ENCODE results near the gene KANSL1.
A peak's percentile ranks its signal among the peaks of the same experiment; 100 is the strongest.
"Not testable (repeated sequence)": the region's sequence is repeated elsewhere in the genome, so short reads cannot be mapped to it uniquely, and the experiment has no call there.

KANSL1 gene

DNA sequence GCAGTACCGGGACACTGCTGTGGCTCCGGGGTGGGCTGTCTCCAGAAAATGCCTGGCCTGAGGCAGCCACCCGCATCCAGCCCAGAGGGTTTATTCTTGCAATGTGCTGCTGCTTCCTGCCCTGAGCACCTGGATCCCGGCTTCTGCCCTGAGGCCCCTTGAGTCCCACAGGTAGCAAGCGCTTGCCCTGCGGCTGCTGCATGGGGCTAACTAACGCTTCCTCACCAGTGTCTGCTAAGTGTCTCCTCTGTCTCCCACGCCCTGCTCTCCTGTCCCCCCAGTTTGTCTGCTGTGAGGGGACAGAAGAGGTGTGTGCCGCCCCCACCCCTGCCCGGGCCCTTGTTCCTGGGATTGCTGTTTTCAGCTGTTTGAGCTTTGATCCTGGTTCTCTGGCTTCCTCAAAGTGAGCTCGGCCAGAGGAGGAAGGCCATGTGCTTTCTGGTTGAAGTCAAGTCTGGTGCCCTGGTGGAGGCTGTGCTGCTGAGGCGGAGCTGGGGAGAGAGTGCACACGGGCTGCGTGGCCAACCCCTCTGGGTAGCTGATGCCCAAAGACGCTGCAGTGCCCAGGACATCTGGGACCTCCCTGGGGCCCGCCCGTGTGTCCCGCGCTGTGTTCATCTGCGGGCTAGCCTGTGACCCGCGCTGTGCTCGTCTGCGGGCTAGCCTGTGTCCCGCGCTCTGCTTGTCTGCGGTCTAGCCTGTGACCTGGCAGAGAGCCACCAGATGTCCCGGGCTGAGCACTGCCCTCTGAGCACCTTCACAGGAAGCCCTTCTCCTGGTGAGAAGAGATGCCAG lies 181.3 kb downstream of the KANSL1 start:
- DNase-seq, result no peak

DNA sequence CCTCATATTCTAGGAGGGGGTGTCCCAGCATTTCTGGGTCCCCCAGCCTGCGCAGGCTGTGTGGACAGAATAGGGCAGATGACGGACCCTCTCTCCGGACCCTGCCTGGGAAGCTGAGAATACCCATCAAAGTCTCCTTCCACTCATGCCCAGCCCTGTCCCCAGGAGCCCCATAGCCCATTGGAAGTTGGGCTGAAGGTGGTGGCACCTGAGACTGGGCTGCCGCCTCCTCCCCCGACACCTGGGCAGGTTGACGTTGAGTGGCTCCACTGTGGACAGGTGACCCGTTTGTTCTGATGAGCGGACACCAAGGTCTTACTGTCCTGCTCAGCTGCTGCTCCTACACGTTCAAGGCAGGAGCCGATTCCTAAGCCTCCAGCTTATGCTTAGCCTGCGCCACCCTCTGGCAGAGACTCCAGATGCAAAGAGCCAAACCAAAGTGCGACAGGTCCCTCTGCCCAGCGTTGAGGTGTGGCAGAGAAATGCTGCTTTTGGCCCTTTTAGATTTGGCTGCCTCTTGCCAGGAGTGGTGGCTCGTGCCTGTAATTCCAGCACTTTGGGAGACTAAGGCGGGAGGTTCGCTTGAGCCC lies 182.5 kb downstream of the KANSL1 start:
- no peak for DNase-seq

DNA sequence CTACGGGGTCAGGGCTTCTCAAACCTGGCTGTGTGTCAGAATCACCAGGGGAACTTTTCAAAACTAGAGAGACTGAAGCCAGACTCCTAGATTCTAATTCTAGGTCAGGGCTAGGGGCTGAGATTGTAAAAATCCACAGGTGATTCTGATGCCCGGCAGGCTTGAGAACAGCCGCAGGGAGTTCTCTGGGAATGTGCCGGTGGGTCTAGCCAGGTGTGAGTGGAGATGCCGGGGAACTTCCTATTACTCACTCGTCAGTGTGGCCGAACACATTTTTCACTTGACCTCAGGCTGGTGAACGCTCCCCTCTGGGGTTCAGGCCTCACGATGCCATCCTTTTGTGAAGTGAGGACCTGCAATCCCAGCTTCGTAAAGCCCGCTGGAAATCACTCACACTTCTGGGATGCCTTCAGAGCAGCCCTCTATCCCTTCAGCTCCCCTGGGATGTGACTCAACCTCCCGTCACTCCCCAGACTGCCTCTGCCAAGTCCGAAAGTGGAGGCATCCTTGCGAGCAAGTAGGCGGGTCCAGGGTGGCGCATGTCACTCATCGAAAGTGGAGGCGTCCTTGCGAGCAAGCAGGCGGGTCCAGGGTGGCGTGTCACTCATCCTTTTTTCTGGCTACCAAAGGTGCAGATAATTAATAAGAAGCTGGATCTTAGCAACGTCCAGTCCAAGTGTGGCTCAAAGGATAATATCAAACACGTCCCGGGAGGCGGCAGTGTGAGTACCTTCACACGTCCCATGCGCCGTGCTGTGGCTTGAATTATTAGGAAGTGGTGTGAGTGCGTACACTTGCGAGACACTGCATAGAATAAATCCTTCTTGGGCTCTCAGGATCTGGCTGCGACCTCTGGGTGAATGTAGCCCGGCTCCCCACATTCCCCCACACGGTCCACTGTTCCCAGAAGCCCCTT lies 183.3 kb downstream of the KANSL1 start:
- no peak for DNase-seq

DNA sequence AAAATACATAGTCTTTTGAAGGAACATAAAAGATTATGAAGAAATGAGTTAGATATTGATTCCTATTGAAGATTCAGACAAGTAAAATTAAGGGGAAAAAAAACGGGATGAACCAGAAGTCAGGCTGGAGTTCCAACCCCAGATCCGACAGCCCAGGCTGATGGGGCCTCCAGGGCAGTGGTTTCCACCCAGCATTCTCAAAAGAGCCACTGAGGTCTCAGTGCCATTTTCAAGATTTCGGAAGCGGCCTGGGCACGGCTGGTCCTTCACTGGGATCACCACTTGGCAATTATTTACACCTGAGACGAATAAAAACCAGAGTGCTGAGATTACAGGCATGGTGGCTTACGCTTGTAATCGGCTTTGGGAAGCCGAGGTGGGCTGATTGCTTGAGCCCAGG lies 184.6 kb downstream of the KANSL1 start:
- DNase-seq, result no peak

DNA sequence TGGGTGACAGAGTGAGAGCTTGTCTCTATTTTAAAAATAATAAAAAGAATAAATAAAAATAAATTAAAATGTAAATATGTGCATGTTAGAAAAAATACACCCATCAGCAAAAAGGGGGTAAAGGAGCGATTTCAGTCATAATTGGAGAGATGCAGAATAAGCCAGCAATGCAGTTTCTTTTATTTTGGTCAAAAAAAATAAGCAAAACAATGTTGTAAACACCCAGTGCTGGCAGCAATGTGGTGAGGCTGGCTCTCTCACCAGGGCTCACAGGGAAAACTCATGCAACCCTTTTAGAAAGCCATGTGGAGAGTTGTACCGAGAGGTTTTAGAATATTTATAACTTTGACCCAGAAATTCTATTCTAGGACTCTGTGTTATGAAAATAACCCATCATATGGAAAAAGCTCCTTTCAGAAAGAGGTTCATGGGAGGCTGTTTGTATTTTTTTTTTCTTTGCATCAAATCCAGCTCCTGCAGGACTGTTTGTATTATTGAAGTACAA lies 185.7 kb downstream of the KANSL1 start:
- no peak for DNase-seq

DNA sequence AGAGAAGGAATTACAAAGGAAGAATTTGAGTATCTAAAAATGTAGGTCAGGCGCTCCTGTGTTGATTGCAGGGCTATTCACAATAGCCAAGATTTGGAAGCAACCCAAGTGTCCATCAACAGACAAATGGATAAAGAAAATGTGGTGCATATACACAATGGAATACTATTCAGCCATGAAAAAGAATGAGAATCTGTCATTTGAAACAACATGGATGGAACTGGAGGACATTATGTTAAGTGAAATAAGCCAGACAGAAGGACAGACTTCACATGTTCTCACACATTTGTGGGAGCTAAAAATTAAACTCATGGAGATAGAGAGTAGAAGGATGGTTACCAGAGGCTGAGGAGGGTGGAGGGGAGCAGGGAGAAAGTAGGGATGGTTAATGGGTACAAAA lies 187.1 kb downstream of the KANSL1 start:
- not testable (repeated sequence) for DNase-seq

DNA sequence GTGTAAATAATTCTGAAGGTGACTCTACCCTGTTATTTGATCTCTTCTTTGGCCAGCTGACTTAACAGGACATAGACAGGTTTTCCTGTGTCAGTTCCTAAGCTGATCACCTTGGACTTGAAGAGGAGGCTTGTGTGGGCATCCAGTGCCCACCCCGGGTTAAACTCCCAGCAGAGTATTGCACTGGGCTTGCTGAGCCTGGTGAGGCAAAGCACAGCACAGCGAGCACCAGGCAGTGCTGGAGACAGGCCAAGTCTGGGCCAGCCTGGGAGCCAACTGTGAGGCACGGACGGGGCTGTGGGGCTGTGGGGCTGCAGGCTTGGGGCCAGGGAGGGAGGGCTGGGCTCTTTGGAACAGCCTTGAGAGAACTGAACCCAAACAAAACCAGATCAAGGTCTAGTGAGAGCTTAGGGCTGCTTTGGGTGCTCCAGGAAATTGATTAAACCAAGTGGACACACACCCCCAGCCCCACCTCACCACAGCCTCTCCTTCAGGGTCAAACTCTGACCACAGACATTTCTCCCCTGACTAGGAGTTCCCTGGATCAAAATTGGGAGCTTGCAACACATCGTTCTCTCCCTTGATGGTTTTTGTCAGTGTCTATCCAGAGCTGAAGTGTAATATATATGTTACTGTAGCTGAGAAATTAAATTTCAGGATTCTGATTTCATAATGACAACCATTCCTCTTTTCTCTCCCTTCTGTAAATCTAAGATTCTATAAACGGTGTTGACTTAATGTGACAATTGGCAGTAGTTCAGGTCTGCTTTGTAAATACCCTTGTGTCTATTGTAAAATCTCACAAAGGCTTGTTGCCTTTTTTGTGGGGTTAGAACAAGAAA lies 189.1 kb downstream of the KANSL1 start:
- DNase-seq, result no peak

DNA sequence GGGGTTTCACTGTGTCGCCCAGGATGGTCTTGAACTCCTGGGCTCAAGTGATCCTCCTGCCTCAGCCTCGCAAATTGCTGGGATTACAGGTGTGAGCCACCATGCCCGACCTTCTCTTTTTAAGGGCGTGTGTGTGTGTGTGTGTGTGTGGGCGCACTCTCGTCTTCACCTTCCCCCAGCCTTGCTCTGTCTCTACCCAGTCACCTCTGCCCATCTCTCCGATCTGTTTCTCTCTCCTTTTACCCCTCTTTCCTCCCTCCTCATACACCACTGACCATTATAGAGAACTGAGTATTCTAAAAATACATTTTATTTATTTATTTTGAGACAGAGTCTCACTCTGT lies 190.3 kb downstream of the KANSL1 start:
- no peak for DNase-seq

DNA sequence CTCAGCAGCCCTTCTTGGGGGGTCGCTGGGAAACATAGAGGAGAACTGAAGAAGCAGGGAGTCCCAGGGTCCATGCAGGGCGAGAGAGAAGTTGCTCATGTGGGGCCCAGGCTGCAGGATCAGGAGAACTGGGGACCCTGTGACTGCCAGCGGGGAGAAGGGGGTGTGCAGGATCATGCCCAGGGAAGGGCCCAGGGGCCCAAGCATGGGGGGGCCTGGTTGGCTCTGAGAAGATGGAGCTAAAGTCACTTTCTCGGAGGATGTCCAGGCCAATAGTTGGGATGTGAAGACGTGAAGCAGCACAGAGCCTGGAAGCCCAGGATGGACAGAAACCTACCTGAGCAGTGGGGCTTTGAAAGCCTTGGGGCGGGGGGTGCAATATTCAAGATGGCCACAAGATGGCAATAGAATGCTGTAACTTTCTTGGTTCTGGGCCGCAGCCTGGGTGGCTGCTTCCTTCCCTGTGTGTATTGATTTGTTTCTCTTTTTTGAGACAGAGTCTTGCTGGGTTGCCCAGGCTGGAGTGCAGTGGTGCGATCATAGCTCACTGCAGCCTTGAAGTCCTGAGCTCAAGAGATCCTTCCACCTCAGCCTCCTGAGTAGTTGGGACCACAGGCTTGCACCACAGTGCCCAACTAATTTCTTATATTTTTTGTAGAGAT lies 190.8 kb downstream of the KANSL1 start:
- peak; percentile 75 to 81 for DNase-seq

DNA sequence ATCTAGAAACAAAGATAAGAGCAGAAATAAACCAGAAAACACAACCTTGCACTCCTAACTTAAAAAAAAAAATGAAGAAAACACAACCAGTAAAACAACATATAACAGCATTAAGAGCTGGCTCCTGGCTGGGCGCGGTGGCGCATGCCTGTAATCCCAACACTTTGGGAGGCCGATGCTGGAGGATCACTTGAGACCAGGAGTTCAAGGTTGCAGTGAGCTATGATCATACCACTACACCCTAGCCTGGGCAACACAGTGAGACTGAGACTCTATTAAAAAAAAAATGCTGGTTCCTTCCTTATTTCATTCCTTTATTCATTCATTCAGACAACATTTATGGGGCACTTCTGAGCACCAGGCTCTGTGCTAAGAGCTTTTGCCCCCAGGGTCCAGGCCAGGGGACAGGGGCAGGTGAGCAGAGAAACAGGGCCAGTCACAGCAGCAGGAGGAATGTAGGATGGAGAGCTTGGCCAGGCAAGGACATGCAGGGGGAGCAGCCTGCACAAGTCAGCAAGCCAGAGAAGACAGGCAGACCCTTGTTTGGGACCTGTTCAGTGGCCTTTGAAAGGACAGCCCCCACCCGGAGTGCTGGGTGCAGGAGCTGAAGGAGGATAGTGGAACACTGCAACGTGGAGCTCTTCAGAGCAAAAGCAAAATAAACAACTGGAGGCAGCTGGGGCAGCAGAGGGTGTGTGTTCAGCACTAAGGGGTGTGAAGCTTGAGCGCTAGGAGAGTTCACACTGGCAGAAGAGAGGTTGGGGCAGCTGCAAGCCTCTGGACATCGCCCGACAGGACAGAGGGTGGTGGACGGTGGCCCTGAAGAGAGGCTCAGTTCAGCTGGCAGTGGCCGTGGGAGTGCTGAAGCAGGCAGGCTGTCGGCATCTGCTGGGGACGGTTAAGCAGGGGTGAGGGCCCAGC lies 191.6 kb downstream of the KANSL1 start:
- no peak for DNase-seq

DNA sequence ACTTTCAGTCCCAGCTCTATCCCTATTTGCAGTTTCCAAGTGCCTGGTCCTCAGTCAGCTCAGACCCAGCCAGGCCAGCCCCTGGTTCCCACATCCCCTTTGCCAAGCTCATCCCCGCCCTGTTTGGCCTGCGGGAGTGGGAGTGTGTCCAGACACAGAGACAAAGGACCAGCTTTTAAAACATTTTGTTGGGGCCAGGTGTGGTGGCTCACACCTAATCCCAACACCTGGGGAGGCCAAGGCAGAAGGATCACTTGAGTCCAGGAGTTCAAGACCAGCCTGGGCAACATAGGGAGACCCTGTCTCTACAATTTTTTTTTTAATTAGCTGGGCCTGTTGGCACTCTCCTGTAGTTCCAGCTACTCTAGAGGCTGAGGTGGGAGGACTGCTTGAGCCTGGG lies 192.5 kb downstream of the KANSL1 start:
- DNase-seq, result no peak

DNA sequence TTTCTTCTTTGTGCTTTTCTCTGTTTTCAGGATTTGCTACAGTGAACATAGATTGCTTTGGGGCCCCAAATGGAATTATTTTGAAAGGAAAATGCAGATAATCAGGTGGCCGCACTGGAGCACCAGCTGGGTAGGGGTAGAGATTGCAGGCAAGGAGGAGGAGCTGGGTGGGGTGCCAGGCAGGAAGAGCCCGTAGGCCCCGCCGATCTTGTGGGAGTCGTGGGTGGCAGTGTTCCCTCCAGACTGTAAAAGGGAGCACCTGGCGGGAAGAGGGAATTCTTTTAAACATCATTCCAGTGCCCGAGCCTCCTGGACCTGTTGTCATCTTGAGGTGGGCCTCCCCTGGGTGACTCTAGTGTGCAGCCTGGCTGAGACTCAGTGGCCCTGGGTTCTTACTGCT lies 192.9 kb downstream of the KANSL1 start:
- no peak for DNase-seq

DNA sequence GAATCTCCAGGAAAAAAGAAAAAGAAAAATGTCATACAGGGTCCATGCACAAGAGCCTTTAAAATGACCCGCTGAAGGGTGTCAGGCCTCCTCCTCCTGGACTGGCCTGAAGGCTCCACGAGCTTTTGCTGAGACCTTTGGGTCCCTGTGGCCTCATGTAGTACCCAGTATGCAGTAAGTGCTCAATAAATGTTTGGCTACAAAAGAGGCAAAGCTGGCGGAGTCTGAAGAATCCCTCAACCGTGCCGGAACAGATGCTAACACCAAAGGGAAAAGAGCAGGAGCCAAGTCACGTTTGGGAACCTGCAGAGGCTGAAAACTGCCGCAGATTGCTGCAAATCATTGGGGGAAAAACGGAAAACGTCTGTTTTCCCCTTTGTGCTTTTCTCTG lies 193.3 kb downstream of the KANSL1 start:
- no peak for DNase-seq

DNA sequence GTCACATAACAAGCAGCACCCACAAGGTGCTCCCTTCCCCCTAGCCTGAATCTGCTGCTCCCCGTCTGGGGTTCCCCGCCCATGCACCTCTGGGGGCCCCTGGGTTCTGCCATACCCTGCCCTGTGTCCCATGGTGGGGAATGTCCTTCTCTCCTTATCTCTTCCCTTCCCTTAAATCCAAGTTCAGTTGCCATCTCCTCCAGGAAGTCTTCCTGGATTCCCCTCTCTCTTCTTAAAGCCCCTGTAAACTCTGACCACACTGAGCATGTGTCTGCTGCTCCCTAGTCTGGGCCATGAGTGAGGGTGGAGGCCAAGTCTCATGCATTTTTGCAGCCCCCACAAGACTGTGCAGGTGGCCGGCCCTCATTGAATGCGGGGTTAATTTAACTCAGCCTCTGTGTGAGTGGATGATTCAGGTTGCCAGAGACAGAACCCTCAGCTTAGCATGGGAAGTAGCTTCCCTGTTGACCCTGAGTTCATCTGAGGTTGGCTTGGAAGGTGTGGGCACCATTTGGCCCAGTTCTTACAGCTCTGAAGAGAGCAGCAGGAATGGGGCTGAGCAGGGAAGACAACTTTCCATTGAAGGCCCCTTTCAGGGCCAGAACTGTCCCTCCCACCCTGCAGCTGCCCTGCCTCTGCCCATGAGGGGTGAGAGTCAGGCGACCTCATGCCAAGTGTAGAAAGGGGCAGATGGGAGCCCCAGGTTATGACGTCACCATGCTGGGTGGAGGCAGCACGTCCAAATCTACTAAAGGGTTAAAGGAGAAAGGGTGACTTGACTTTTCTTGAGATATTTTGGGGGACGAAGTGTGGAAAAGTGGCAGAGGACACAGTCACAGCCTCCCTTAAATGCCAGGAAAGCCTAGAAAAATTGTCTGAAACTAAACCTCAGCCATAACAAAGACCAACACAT lies 194.0 kb downstream of the KANSL1 start, which contains the start of gene STH:
Gene STH (plus strand): TSS at position 264 of the 913 bp plus-strand sequence. CDS start 30 bp downstream, at position 294.
- no peak for DNase-seq

DNA sequence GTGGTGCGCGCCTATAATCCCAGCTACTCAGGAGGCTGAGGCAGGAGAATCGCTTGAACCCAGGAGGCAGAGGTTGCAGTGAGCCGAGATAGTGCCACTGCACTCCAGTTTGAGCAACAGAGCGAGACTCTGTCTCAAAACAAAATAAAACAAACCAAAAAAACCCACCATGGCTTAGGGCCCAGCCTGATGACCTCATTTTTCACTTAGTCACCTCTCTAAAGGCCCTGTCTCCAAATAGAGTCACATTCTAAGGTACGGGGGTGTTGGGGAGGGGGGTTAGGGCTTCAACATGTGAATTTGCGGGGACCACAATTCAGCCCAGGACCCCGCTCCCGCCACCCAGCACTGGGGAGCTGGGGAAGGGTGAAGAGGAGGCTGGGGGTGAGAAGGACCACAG lies 195.6 kb downstream of the KANSL1 start:
- no peak for DNase-seq

DNA sequence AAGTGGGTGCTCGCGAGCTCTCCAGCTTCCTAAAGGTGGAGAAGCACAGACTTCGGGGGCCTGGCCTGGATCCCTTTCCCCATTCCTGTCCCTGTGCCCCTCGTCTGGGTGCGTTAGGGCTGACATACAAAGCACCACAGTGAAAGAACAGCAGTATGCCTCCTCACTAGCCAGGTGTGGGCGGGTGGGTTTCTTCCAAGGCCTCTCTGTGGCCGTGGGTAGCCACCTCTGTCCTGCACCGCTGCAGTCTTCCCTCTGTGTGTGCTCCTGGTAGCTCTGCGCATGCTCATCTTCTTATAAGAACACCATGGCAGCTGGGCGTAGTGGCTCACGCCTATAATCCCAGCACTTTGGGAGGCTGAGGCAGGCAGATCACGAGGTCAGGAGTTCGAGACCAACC lies 196.1 kb downstream of the KANSL1 start:
- DNase-seq, result no peak

DNA sequence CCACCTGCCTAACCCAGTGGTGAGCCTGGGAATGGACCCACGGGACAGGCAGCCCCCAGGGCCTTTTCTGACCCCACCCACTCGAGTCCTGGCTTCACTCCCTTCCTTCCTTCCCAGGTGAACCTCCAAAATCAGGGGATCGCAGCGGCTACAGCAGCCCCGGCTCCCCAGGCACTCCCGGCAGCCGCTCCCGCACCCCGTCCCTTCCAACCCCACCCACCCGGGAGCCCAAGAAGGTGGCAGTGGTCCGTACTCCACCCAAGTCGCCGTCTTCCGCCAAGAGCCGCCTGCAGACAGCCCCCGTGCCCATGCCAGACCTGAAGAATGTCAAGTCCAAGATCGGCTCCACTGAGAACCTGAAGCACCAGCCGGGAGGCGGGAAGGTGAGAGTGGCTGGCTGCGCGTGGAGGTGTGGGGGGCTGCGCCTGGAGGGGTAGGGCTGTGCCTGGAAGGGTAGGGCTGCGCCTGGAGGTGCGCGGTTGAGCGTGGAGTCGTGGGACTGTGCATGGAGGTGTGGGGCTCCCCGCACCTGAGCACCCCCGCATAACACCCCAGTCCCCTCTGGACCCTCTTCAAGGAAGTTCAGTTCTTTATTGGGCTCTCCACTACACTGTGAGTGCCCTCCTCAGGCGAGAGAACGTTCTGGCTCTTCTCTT lies 196.8 kb downstream of the KANSL1 start:
- DNase-seq, result no peak

DNA sequence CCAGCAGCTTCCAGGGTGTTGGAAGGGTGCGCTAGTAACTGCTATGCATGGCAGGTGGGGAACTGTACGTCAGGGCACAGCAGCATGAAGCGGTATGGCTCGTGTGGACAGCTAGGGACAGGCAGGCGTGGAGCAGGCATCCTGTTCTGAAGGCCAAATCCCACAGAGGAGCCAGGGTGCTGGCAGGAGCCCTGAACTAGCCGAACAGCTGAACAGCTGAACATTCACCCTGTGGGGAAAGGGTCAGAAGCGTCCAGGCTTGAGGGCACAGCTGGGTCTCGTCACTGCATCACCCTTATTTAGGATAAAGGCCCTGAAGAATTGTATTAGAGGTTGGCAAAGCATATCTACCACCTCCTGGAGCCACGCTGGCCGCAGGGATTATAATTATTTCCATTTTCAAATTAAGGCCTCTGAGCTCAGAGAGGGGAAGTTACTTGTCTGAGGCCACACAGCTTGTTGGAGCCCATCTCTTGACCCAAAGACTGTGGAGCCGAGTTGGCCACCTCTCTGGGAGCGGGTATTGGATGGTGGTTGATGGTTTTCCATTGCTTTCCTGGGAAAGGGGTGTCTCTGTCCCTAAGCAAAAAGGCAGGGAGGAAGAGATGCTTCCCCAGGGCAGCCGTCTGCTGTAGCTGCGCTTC lies 197.5 kb downstream of the KANSL1 start:
- no peak for DNase-seq

DNA sequence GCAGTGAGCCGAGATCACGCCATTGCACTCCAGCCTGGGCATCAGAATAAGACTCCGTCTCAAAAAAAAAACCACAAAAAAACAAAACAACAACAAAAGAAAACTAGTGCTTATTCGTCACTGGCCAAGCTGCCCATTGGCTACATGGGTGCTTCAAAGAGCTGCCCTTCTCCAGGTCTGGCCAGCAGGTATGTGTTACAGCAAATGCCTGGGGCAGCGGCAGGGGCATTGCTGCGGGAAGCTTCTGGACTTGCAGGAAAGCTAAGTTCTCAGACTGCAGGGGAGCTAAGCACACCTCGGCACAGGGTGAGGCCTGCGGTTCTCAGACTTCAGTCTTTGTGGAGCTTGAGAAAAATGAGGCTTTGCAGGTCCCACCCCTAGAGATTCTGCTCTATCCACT lies 198.2 kb downstream of the KANSL1 start:
- DNase-seq, result no peak

All from stimulated activated CD4-positive, alpha-beta T cell treated with anti-CD3 and anti-CD28 coated beads, Interleukin-2, amount 100 ng/mL, for 24 hours (primary cell).